ENCODE data around the gene ATXN7L2.

GRCh38 chr1:109492779-109493178 is 9.1 kb downstream of the ATXN7L2 start:
- TF ChIP-seq CTCF (IDR thresholded peaks at IDR 0.05), result no peak
- TF ChIP-seq POLR2A (IDR thresholded peaks at IDR 0.05), result no peak
